ENCODE measurements around the gene NCSTN. TPM values are rescaled to one million over a fixed set of nuclear protein-coding genes. Genes with fewer than 3 reads are reported as not detected.
A peak's percentile ranks its signal among the peaks of the same experiment; 100 is the strongest.

NCSTN gene
- polyA plus RNA-seq, 3 donors, result 125 to 238 (median 145) TPM

DNA sequence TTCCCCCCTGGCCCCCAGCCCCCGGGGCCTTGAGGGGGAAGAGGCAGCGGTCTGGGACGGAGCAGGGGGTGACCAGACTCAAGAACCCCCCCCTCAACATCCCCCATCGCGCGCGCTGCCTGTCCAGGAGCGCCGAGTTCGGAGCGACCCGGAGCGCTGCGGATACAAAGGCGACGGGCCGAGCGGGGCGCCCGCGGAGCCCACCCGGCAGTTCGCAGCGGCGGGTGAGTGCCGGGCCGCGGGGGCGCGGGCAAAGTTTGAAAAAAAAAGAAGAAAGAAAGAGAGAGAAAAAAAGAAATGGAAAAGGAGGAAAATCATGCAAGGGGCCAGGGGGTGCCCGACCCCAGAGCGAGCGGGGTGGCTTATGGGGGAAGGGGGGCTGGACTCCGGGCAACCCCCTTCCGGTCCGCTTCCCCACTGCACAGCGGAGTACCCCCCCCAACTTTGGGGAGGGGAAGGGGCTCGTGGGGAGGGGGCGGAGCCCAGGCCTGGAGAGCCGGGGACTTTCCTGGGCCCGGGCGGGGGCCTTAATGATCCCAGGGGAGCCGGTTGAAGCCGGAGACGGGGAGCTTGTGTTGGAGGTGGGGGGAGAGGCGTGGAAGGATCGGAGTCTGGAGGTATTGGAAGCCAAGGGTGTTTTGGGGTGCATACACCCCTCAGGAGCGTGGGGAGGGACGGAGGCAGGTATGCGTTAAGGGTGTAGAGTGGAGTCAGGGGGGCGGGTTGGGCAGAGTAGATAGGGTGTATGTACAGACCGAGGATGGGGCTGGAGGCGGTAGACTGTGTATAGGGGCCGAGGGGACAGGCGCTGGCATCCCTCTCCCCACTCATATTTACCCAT lies 57.7 kb downstream of the NCSTN start:
- no peak overlapping the region for H3K27ac Mint-ChIP-seq
- H3K36me3 Mint-ChIP-seq, result peaks cover 0 to 8% of the 10 kb centered on the region in 2 donors
- H3K9ac ChIP-seq (ENCODE audit: insufficient read depth, low read length, poor library complexity, severe bottlenecking), result peak overlapping the region; percentile 30
- intact Hi-C loops (cut with micrococcal nuclease), result no loop called here
- peaks cover 0 to 2% (median 0%) of the 10 kb centered on the region in 7 donors for H3K9me3 Mint-ChIP-seq
- no peak overlapping the region for H3K27ac ChIP-seq (ENCODE audit: low read depth in 1 of 2, low read length in 2 of 2)
- DNase-seq, result no peak
- no peaks in the 10 kb centered on the region for H3K9me3 ChIP-seq (replicated peaks in 1 of 2; ENCODE audit: control insufficient read depth in 1 of 2, insufficient read depth in 1 of 2, low read length in 2 of 2)
- TF ChIP-seq, protein P1, sequence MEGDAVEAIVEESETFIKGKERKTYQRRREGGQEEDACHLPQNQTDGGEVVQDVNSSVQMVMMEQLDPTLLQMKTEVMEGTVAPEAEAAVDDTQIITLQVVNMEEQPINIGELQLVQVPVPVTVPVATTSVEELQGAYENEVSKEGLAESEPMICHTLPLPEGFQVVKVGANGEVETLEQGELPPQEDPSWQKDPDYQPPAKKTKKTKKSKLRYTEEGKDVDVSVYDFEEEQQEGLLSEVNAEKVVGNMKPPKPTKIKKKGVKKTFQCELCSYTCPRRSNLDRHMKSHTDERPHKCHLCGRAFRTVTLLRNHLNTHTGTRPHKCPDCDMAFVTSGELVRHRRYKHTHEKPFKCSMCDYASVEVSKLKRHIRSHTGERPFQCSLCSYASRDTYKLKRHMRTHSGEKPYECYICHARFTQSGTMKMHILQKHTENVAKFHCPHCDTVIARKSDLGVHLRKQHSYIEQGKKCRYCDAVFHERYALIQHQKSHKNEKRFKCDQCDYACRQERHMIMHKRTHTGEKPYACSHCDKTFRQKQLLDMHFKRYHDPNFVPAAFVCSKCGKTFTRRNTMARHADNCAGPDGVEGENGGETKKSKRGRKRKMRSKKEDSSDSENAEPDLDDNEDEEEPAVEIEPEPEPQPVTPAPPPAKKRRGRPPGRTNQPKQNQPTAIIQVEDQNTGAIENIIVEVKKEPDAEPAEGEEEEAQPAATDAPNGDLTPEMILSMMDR (IDR thresholded peaks at IDR 0.05), result no peak
- H3K27me3 Mint-ChIP-seq (ENCODE audit: low read depth in 3 of 3), result peaks cover 28 to 35% (median 32%) of the 10 kb centered on the region in 3 donors
- no peaks in the 10 kb centered on the region for H3K79me2 ChIP-seq (ENCODE audit: insufficient read depth, low read length)
- H3K27me3 ChIP-seq (ENCODE audit: control insufficient read depth in 2 of 2, insufficient read depth in 2 of 2, low read length in 2 of 2), result peaks cover 18 to 26% of the 10 kb centered on the region in 2 donors
- peak overlapping the region; percentile 12 to 70 (median 20) for H3K4me3 ChIP-seq (replicated peaks in 1 of 3; ENCODE audit: low read depth in 2 of 3, low read length in 3 of 3)
- no peaks in the 10 kb centered on the region for H4K20me1 ChIP-seq (ENCODE audit: insufficient read depth, low read length)
- H3K36me3 ChIP-seq (replicated peaks in 1 of 2; ENCODE audit: control insufficient read depth in 1 of 2, insufficient read depth in 2 of 2, low read length in 2 of 2), result no peaks in the 10 kb centered on the region
- WGBS (ENCODE audit: insufficient coverage), result 4% methylated on average over 19 of the region's 55 CpGs
- H3K4me1 ChIP-seq (ENCODE audit: control insufficient read depth in 1 of 2, insufficient read depth in 2 of 2, low read length in 2 of 2), result peaks cover 9 to 12% of the 10 kb centered on the region in 2 donors
- peaks cover 29% of the 10 kb centered on the region for H3K4me1 Mint-ChIP-seq
- H3K4me2 ChIP-seq (replicated peaks; ENCODE audit: extremely low read depth, low read length, poor library complexity, severe bottlenecking), result peak overlapping the region; percentile 75
- peak overlapping the region; percentile 49 to 77 for H3K4me3 Mint-ChIP-seq
- peak overlapping the region; percentile 67 for H2AFZ ChIP-seq (ENCODE audit: insufficient read depth, low read depth, low read length, poor library complexity, severe bottlenecking)

DNA sequence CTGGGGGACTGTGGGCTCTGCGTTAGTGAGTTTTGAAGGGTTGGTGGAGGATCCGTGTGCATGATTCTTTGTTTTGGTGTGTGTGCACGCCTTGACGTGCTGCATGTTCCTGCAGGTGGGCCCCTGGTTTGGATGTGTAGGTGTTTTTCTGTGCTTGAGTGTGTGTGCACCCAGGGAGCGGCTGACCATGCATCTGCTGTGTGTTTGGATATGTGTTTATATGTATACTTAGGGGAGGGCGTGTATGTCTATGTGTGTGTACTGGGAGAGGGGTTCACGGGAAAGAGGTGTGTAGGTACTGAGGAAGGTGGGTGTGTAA lies 58.3 kb downstream of the NCSTN start:
- Mint-ChIP-seq H3K9me3 (peaks cover 0 to 2% (median 0%) of the 10 kb centered on the region in 7 donors), H3K36me3 (peaks cover 0 to 8% of the 10 kb centered on the region in 2 donors), H3K27ac (no peak overlapping the region), H3K4me3 (peak overlapping the region; percentile 49 to 77), H3K27me3 (ENCODE audit: low read depth in 3 of 3) (peaks cover 31 to 35% (median 32%) of the 10 kb centered on the region in 3 donors), H3K4me1 (peaks cover 29% of the 10 kb centered on the region)
- Histone ChIP-seq H3K4me1 (ENCODE audit: control insufficient read depth in 1 of 2, insufficient read depth in 2 of 2, low read length in 2 of 2) (peaks cover 9 to 12% of the 10 kb centered on the region in 2 donors), H3K27me3 (ENCODE audit: control insufficient read depth in 2 of 2, insufficient read depth in 2 of 2, low read length in 2 of 2) (peaks cover 18 to 26% of the 10 kb centered on the region in 2 donors), H3K9me3 (replicated peaks in 1 of 2; ENCODE audit: control insufficient read depth in 1 of 2, insufficient read depth in 1 of 2, low read length in 2 of 2) (no peaks in the 10 kb centered on the region), H2AFZ (ENCODE audit: insufficient read depth, low read depth, low read length, poor library complexity, severe bottlenecking) (no peak overlapping the region), H3K36me3 (replicated peaks in 1 of 2; ENCODE audit: control insufficient read depth in 1 of 2, insufficient read depth in 2 of 2, low read length in 2 of 2) (no peaks in the 10 kb centered on the region), H3K27ac (ENCODE audit: low read depth in 1 of 2, low read length in 2 of 2) (no peak overlapping the region), H3K9ac (ENCODE audit: insufficient read depth, low read length, poor library complexity, severe bottlenecking) (no peak overlapping the region), H3K4me2 (replicated peaks; ENCODE audit: extremely low read depth, low read length, poor library complexity, severe bottlenecking) (no peak overlapping the region), H4K20me1 (ENCODE audit: insufficient read depth, low read length) (no peaks in the 10 kb centered on the region), H3K4me3 (replicated peaks in 1 of 3; ENCODE audit: low read depth in 2 of 3, low read length in 3 of 3) (no peak overlapping the region), H3K79me2 (ENCODE audit: insufficient read depth, low read length) (no peaks in the 10 kb centered on the region)
- intact Hi-C loops (cut with micrococcal nuclease), result no loop called here
- 90% methylated on average over 7 of the region's 7 CpGs for WGBS (ENCODE audit: insufficient coverage)
- TF ChIP-seq, protein P1 (IDR thresholded peaks at IDR 0.05), result no peak
- no peak for DNase-seq

All from CD14-positive monocyte (primary cell).